ENCODE results near the gene RANBP2. TPM values are rescaled to one million over a fixed set of nuclear protein-coding genes. Genes with fewer than 3 reads are reported as not detected.

The RANBP2 gene
- total and polyA plus RNA-seq, 2 experiments from 2014 or later, result 12.9 to 47.8 TPM

DNA sequence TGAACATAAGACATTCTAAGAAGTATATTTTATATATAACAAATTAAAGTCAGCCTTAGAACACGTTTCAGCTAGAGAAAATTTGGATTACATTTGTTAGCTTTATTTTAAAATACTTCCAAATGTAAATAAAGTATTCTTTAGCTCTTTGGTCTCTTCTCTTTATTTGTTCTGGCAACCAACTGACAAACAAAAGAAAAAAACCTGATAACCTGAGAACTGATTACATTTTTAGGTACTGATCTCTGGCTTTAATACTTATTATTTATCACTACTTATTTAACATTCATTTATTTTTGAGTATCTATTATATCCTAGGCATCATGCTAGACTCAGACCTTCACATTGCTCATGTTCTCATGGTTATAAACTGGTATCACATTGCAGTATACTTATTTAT is 85.8 kb downstream of the RANBP2 start:
- Histone ChIP-seq H3K27ac (no peak overlapping the region), H3K36me3 (ENCODE audit: low read depth) (peaks cover 11% of the 10 kb centered on the region; the same call in 1 of the 2 replicates), H3K9me3 (ENCODE audit: low read depth) (no peaks in the 10 kb centered on the region), H3K79me2 (ENCODE audit: insufficient read depth) (peaks cover 9% of the 10 kb centered on the region), H3K4me1 (ENCODE audit: insufficient read depth) (no peaks in the 10 kb centered on the region), H4K20me1 (ENCODE audit: insufficient read depth) (no peaks in the 10 kb centered on the region), H3K9me2 (ENCODE audit: insufficient read depth) (no peaks in the 10 kb centered on the region), H3K27me3 (replicated peaks; ENCODE audit: insufficient read depth) (no peaks in the 10 kb centered on the region), H3K4me2 (ENCODE audit: unreplicated experiment) (no peak overlapping the region), H3K9ac (no peak overlapping the region), H2AFZ (no peak overlapping the region), H3K4me3 (no peak overlapping the region), H3F3A (ENCODE audit: insufficient read depth) (peaks cover 5% of the 10 kb centered on the region; the same call in 1 of the 2 replicates)
- DNase-seq, result no peak
- 100% methylated on average over 1 of the region's 1 CpG for WGBS, 2 experiments (ENCODE audit: low coverage in 1 of 2, low lambda C conversion rate in 2 of 2, missing lambda C conversion rate in 2 of 2)
- TF ChIP-seq EZH2 (IDR thresholded peaks at IDR 0.05; ENCODE audit: insufficient read depth, poor library complexity, severe bottlenecking) (no peak), EZH2phosphoT487 (IDR thresholded peaks at IDR 0.05; ENCODE audit: insufficient read depth, low read depth) (no peak)
- in situ Hi-C loops (cut with MboI), result no loop called here

DNA sequence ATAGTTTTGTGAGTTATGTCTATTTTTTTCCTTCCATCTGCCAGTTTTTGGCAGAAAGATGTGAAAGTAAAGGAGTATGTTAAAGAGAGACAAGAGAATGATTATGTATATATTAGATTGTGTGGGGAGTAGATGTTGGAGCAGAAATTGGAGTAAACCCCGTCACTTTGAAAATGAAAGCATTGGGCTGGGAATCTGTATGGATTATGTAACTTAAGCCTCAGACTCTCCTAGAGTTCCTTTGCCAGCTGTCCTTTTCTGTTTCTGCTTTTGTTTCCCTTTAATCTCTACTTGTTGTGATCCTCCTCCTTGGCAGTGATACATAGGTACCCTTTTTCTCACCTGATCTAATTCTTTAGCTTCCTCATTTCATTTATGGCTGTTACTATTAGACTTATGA is 86.5 kb downstream of the RANBP2 start:
- WGBS, 2 experiments (ENCODE audit: low coverage in 1 of 2, low lambda C conversion rate in 2 of 2, missing lambda C conversion rate in 2 of 2), result 86 to 89% methylated on average over 1 of the region's 1 CpG
- Histone ChIP-seq H3K9me2 (ENCODE audit: insufficient read depth) (no peaks in the 10 kb centered on the region), H3K4me1 (ENCODE audit: insufficient read depth) (no peaks in the 10 kb centered on the region), H3K27me3 (replicated peaks; ENCODE audit: insufficient read depth) (no peaks in the 10 kb centered on the region), H3K36me3 (ENCODE audit: low read depth) (peaks cover 13% of the 10 kb centered on the region; the same call in 1 of the 2 replicates), H3K9me3 (ENCODE audit: low read depth) (no peaks in the 10 kb centered on the region), H3K4me3 (no peak overlapping the region), H3K27ac (no peak overlapping the region), H2AFZ (no peak overlapping the region), H3K4me2 (ENCODE audit: unreplicated experiment) (no peak overlapping the region), H3F3A (ENCODE audit: insufficient read depth) (peaks cover 5% of the 10 kb centered on the region; the same call in 1 of the 2 replicates), H3K9ac (no peak overlapping the region), H4K20me1 (ENCODE audit: insufficient read depth) (no peaks in the 10 kb centered on the region), H3K79me2 (ENCODE audit: insufficient read depth) (peaks cover 16% of the 10 kb centered on the region)
- no peak for DNase-seq
- TF ChIP-seq EZH2 (IDR thresholded peaks at IDR 0.05; ENCODE audit: insufficient read depth, poor library complexity, severe bottlenecking) (no peak), EZH2phosphoT487 (IDR thresholded peaks at IDR 0.05; ENCODE audit: insufficient read depth, low read depth) (no peak)
- in situ Hi-C loops (cut with MboI), result no loop called here

DNA sequence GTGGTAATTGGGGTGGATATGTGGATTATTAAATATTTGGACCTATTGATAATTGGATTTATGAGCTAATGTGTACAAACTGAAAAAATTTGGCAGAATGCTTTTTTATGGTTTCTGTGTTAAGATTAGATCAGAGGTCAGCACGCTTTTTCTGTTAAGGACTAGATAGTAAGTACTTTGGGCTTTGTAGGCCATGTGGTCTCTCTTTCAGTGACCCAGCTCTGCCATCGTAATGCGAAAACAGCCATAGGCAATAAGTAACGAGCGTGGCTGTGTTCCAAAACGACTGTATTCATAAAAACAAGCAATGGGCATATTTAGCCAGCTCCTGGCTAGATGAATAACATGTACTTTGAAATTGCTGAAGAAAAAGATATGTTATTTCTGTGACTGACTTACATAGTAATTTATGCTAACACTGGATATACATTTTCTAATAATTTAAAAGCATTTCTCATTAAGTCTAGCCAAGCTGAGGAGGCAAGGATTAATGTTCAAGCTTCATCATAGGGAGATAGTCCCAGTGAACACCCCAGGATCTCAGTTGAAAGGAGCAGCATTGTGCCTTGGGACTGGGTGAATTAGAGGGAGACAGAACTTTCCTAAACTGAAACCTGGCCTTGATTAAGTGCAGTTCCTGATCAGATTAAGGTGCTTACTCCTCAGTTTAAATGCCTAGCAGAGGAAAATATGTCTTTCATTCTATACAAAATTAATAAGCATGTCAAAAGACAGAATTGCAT is 87.3 kb downstream of the RANBP2 start:
- Histone ChIP-seq H3K36me3 (ENCODE audit: low read depth) (peaks cover 13% of the 10 kb centered on the region; the same call in 1 of the 2 replicates), H3K27me3 (replicated peaks; ENCODE audit: insufficient read depth) (no peaks in the 10 kb centered on the region), H3K27ac (no peak overlapping the region), H2AFZ (no peak overlapping the region), H3K9ac (no peak overlapping the region), H3K79me2 (ENCODE audit: insufficient read depth) (peaks cover 16% of the 10 kb centered on the region), H3K9me3 (ENCODE audit: low read depth) (no peaks in the 10 kb centered on the region), H3K4me1 (ENCODE audit: insufficient read depth) (no peaks in the 10 kb centered on the region), H3K9me2 (ENCODE audit: insufficient read depth) (no peaks in the 10 kb centered on the region), H3K4me2 (ENCODE audit: unreplicated experiment) (no peak overlapping the region), H3K4me3 (no peak overlapping the region), H3F3A (ENCODE audit: insufficient read depth) (peaks cover 5% of the 10 kb centered on the region; the same call in 1 of the 2 replicates), H4K20me1 (ENCODE audit: insufficient read depth) (no peaks in the 10 kb centered on the region)
- DNase-seq, result no peak
- in situ Hi-C loops (cut with MboI), result no loop called here
- 90 to 92% methylated on average over 6 of the region's 6 CpGs for WGBS, 2 experiments (ENCODE audit: low coverage in 1 of 2, low lambda C conversion rate in 2 of 2, missing lambda C conversion rate in 2 of 2)
- TF ChIP-seq EZH2 (IDR thresholded peaks at IDR 0.05; ENCODE audit: insufficient read depth, poor library complexity, severe bottlenecking) (no peak), EZH2phosphoT487 (IDR thresholded peaks at IDR 0.05; ENCODE audit: insufficient read depth, low read depth) (no peak)

DNA sequence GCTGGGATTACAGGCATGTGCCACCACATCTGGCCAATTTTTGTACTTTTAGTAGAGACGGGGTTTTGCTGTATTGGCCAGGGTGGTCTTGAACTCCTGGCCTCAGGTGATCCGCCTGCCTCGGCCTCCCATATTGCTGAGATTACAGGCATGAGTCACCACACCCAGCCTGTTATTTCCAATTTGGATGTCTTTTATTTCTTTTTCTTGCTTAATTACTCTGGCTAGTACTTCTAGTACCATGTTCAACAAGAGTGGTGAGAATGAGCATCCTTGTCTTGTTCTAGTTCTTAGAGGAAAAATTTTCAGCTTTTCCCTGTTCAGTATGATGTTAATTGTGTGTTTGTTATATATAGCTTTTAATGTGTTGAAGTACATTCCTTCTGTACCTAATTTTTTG is 90.7 kb downstream of the RANBP2 start:
- peaks cover 5% of the 10 kb centered on the region; the same call in 1 of the 2 replicates for H3F3A ChIP-seq (ENCODE audit: insufficient read depth)
- H3K79me2 ChIP-seq (ENCODE audit: insufficient read depth), result peaks cover 16% of the 10 kb centered on the region
- H3K27ac ChIP-seq, result no peak overlapping the region
- 94 to 98% methylated on average over 3 of the region's 3 CpGs for WGBS, 2 experiments (ENCODE audit: low coverage in 1 of 2, low lambda C conversion rate in 2 of 2, missing lambda C conversion rate in 2 of 2)
- no peaks in the 10 kb centered on the region for H3K9me3 ChIP-seq (ENCODE audit: low read depth)
- no peaks in the 10 kb centered on the region for H4K20me1 ChIP-seq (ENCODE audit: insufficient read depth)
- H3K4me2 ChIP-seq (ENCODE audit: unreplicated experiment), result no peak overlapping the region
- DNase-seq, result no peak
- peaks cover 12% of the 10 kb centered on the region; the same call in 1 of the 2 replicates for H3K36me3 ChIP-seq (ENCODE audit: low read depth)
- H2AFZ ChIP-seq, result no peak overlapping the region
- in situ Hi-C loops (cut with MboI), result no loop called here
- H3K27me3 ChIP-seq (replicated peaks; ENCODE audit: insufficient read depth), result no peaks in the 10 kb centered on the region
- no peak overlapping the region for H3K4me3 ChIP-seq
- H3K4me1 ChIP-seq (ENCODE audit: insufficient read depth), result no peaks in the 10 kb centered on the region
- no peaks in the 10 kb centered on the region for H3K9me2 ChIP-seq (ENCODE audit: insufficient read depth)
- no peak for TF ChIP-seq EZH2 (IDR thresholded peaks at IDR 0.05; ENCODE audit: insufficient read depth, poor library complexity, severe bottlenecking)
- TF ChIP-seq EZH2phosphoT487 (IDR thresholded peaks at IDR 0.05; ENCODE audit: insufficient read depth, low read depth), result no peak
- no peak overlapping the region for H3K9ac ChIP-seq
